Thoracic aorta (tissue), 2 donors: ENCODE results near the gene SEPSECS. TPM values are rescaled to one million over a fixed set of nuclear protein-coding genes. Genes with fewer than 3 reads are reported as not detected.

Experiments
- ATAC-seq: fragments of 150-250 bp; one replicate; pipeline ENCODE4 v1.8.0; 2017; ENCODE audit warnings: low read depth; ENCODE audit not compliant: insufficient number of reproducible peaks, low FRiP score
- DNase-seq: peaks from one replicate; pipeline ENCODE4 v3.0.0-alpha.2; 2020; ENCODE audit warnings: low spot score
- H3K27ac ChIP-seq, 2 donors: fragments of 200-600 bp; sonication (generic); 1 replicate in 1 of 2; 2 replicates in 1 of 2; pipeline ENCODE4 v1.5.1; 2016; ENCODE audit warnings: mild to moderate bottlenecking in 2 of 2, moderate library complexity in 2 of 2
- H3K27me3 ChIP-seq: fragments of 200-600 bp; sonication (generic); replicated peaks from 2 replicates; pipeline ENCODE4 v1.6.0; 2016; ENCODE audit warnings: mild to moderate bottlenecking; ENCODE audit not compliant: insufficient read depth
- H3K36me3 ChIP-seq: fragments of 200-600 bp; sonication (generic); one replicate; pipeline ENCODE4 v1.5.1; 2016
- H3K4me1 ChIP-seq, 2 donors: fragments of 200-600 bp; sonication (generic); 1 replicate in 1 of 2; 2 replicates in 1 of 2; pipeline versions ENCODE4 v1.5.1 to v1.6.0; 2016; ENCODE audit warnings: low read depth in 2 of 2, mild to moderate bottlenecking in 1 of 2; ENCODE audit not compliant: control insufficient read depth in 1 of 2
- H3K4me3 ChIP-seq: fragments of 200-600 bp; sonication (generic); 2 replicates; pipeline ENCODE4 v1.5.1; 2016; ENCODE audit warnings: mild to moderate bottlenecking
- H3K9me3 ChIP-seq: fragments of 200-600 bp; sonication (generic); 2 replicates; pipeline ENCODE4 v1.5.1; 2016
- CTCF ChIP-seq: fragments of 200-600 bp; sonication (generic); IDR thresholded peaks from one replicate; pipeline ENCODE4 v1.5.1; 2019; ENCODE audit warnings: antibody characterized with exemption
- total RNA-seq, 2 donors: library from RNA; depleted of rRNA; stranded (reverse); fragments of >200 nt; gene quantifications; one replicate each; pipeline versions ENCODE4 v1.1.0 to v1.2.3, GENCODE V29; 2016

The SEPSECS gene
- total RNA-seq, 2 donors from 2014 or later, result 3.4 to 5.9 TPM

DNA sequence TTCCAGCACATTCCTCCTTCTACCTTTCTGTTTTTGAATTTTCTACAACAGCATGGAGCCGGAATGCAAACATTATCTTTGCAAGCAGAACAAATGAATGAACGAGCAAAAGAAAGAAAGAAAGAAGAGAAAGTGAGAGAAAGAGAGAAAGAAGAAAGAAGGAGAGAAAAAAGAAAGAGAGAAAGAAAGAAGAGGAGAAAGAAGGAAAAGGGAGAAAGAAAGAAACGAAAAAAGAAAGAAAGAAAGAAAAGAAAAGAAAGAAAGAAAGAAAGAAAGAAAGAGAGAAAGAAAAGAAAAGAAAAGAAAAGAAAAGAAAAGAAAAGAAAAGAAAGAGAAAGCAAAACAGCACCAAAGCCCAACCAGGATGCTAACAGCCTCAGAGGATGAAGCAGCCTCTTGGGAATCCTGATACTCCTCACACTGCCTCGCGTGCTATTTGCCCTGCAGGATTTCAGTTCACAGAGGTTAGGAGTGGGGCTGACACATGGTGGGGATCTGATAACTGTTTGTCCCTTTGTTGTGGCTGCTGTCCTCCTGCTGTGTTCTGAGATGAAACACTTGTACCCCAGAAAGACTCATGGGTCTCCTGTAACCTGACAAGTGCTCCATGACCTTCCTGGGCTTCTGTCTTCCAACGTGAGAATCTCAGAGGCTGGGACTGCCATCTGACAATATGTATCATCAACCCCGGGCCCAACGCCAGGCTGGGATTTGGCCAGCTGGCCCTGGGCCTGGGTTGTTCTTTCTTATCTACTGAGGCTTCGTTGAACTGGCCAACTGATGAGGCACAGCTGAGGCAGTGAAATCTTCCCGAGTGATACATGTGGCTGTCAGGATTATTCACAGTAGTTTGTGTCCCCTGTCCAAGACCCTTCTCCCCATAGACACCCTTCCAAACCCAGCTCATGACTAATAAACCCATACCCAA is 61.0 kb downstream of the SEPSECS start:
- Histone ChIP-seq H3K27ac (no peak overlapping the region), H3K27me3 (no peaks in the 10 kb centered on the region), H3K9me3 (no peaks in the 10 kb centered on the region), H3K4me1 (peaks cover 0 to 6% of the 10 kb centered on the region in 2 donors), H3K4me3 (no peak overlapping the region), H3K36me3 (no peaks in the 10 kb centered on the region)
- no peak for DNase-seq
- ATAC-seq, result no peak
- no peak for TF ChIP-seq CTCF

DNA sequence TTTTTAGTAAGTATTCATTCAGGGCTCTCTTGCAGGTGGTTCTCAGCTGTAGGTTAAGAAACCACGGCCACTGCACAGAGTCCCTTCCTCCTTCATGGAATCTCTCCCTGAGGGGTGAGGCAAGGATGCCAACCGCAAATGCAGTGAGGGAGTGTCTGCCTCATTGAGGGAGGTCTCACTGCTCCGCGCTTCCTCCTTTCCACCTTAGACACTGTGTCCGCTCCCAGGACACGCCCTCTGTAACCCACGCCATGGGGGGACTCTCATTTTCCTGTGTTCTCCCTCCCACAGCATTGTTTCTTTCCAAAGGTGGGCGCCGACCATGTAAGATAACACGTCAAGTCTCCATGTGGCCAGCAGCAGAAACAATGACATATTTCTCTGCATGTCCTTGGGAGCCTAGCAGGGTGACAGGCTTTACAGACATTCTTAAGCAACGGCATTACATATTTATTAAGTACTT is 63.2 kb downstream of the SEPSECS start:
- no peaks in the 10 kb centered on the region for H3K4me1 ChIP-seq
- ATAC-seq, result no peak
- TF ChIP-seq CTCF, result no peak
- no peaks in the 10 kb centered on the region for H3K9me3 ChIP-seq
- no peak overlapping the region for H3K4me3 ChIP-seq
- no peaks in the 10 kb centered on the region for H3K36me3 ChIP-seq
- H3K27me3 ChIP-seq, result no peaks in the 10 kb centered on the region
- no peak overlapping the region for H3K27ac ChIP-seq
- no peak for DNase-seq

- DNase-seq (no peak), ATAC-seq (no peak)
- no peak overlapping the region for H3K27ac ChIP-seq
- no peaks in the 10 kb centered on the region for H3K27me3 ChIP-seq
- no peaks in the 10 kb centered on the region for H3K36me3 ChIP-seq
- H3K4me1 ChIP-seq, result no peaks in the 10 kb centered on the region
- TF ChIP-seq CTCF, result no peak
- H3K4me3 ChIP-seq, result no peak overlapping the region
- H3K9me3 ChIP-seq, result no peaks in the 10 kb centered on the region
Measured at GRCh38 chr4:25096251-25096980, 63.8 kb downstream of the SEPSECS start.

GRCh38 chr4:25095837-25096236 is 64.4 kb downstream of the SEPSECS start:
- TF ChIP-seq CTCF, result no peak
- ATAC-seq (no peak), DNase-seq (no peak)

DNA sequence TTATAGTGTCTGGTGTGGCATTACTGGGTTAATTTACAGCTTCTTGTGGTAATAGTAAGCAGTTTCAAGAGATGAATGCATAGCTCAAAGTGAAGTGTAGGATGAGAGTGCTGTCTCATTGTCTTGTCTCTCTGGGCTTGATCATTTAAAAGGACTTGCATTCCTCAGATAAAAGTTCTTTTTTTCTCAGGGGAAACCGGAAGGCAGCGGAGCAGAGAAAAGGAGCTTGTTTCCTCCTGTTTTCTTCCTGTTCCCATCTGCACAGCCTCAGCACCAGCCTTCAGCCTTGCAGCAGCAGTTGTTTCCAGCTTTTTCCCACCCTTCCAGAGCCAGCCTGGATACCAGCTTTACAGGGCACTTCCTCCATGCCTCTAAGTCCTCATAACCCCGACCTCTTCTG is 68.1 kb downstream of the SEPSECS start:
- Histone ChIP-seq H3K27ac (no peak overlapping the region), H3K27me3 (no peaks in the 10 kb centered on the region), H3K4me1 (peaks cover 0 to 9% of the 10 kb centered on the region in 2 donors), H3K36me3 (no peaks in the 10 kb centered on the region), H3K4me3 (no peak overlapping the region), H3K9me3 (no peaks in the 10 kb centered on the region)
- ATAC-seq (no peak), DNase-seq (no peak)
- TF ChIP-seq CTCF, result no peak

More at GRCh38 chr4:25095837-25096236, 64.4 kb downstream of the SEPSECS start:
- H3K4me1 ChIP-seq, result no peaks in the 10 kb centered on the region
- H3K36me3 ChIP-seq, result no peaks in the 10 kb centered on the region
- no peaks in the 10 kb centered on the region for H3K27me3 ChIP-seq
- H3K9me3 ChIP-seq, result no peaks in the 10 kb centered on the region
- H3K4me3 ChIP-seq, result no peak overlapping the region
- no peak overlapping the region for H3K27ac ChIP-seq
